Fibroblast of skin of scalp (primary cell): ENCODE data around the gene ZBTB16.

Experiments
- DNase-seq: peaks from one replicate; pipeline ENCODE4 v3.0.0-alpha.2; 2013

The ZBTB16 gene

GRCh38 chr11:114065094-114065493, 5.6 kb downstream of the ZBTB16 start:
- DNase-seq: no peak

- DNase-seq: no peak
These were observed 6.6 kb downstream of the ZBTB16 start for GRCh38 chr11:114066046-114066648.

- DNase-seq: no peak
These were observed 8.8 kb downstream of the ZBTB16 start for GRCh38 chr11:114068327-114068726.

- DNase-seq: no peak
These were observed 11.1 kb downstream of the ZBTB16 start for GRCh38 chr11:114070464-114071139.

- DNase-seq: no peak
These were observed 13.7 kb downstream of the ZBTB16 start for GRCh38 chr11:114073007-114073827.

GRCh38 chr11:114073828-114074381, 14.4 kb downstream of the ZBTB16 start:
- no peak for DNase-seq

GRCh38 chr11:114074546-114075343, 15.2 kb downstream of the ZBTB16 start:
- DNase-seq: no peak

GRCh38 chr11:114075344-114075610, 15.8 kb downstream of the ZBTB16 start:
- DNase-seq: no peak

- peak; percentile 41 for DNase-seq
These were observed 16.5 kb downstream of the ZBTB16 start for GRCh38 chr11:114075891-114076441.

GRCh38 chr11:114076921-114077331, 17.4 kb downstream of the ZBTB16 start:
- no peak for DNase-seq

GRCh38 chr11:114077482-114078305, 18.2 kb downstream of the ZBTB16 start:
- no peak for DNase-seq

- no peak for DNase-seq
These were observed 18.9 kb downstream of the ZBTB16 start for GRCh38 chr11:114078423-114078822.

GRCh38 chr11:114079511-114080065, 20.1 kb downstream of the ZBTB16 start:
- DNase-seq: no peak

GRCh38 chr11:114080219-114080618, 20.7 kb downstream of the ZBTB16 start:
- no peak for DNase-seq

- DNase-seq: no peak
These were observed 21.3 kb downstream of the ZBTB16 start for GRCh38 chr11:114080769-114081168.

- peak; percentile 14 for DNase-seq
These were observed 22.3 kb downstream of the ZBTB16 start for GRCh38 chr11:114081641-114082414.

GRCh38 chr11:114082415-114082748, 22.9 kb downstream of the ZBTB16 start:
- no peak for DNase-seq

GRCh38 chr11:114082767-114083181, 23.3 kb downstream of the ZBTB16 start:
- DNase-seq: no peak

- DNase-seq: no peak
These were observed 24.1 kb downstream of the ZBTB16 start for GRCh38 chr11:114083391-114084252.
